HS-27A (cell line): ENCODE data around the gene SLC6A6.

Experiments
- DNase-seq: peaks from one replicate; pipeline ENCODE4 v3.0.0-alpha.2; 2012; ENCODE audit warnings: low read depth, missing footprints

Gene SLC6A6

GRCh38 chr3:14402304-14402811, at the start of gene SLC6A6:
Gene SLC6A6, plus strand, starts transcription at chr3:14402606. Its CDS starts 41,029 bp downstream, at chr3:14443635.
- no peak for DNase-seq

- no peak for DNase-seq
These were observed 48.9 kb upstream of the SLC6A6 start for GRCh38 chr3:14353502-14353901.

GRCh38 chr3:14357463-14357862, 44.9 kb upstream of the SLC6A6 start:
- DNase-seq, result no peak

GRCh38 chr3:14358426-14359211, 43.8 kb upstream of the SLC6A6 start:
- no peak for DNase-seq

- DNase-seq, result no peak
These were observed 43.1 kb upstream of the SLC6A6 start for GRCh38 chr3:14359348-14359747.

- DNase-seq, result no peak
These were observed 42.1 kb upstream of the SLC6A6 start for GRCh38 chr3:14360123-14360881.

GRCh38 chr3:14361068-14361677, 41.2 kb upstream of the SLC6A6 start:
- DNase-seq, result no peak

- DNase-seq, result no peak
These were observed 39.5 kb upstream of the SLC6A6 start for GRCh38 chr3:14362890-14363289.

- no peak for DNase-seq
These were observed 39.0 kb upstream of the SLC6A6 start for GRCh38 chr3:14363379-14363778.

- DNase-seq, result no peak
These were observed 38.4 kb upstream of the SLC6A6 start for GRCh38 chr3:14363991-14364390.

- no peak for DNase-seq
These were observed 37.7 kb upstream of the SLC6A6 start for GRCh38 chr3:14364580-14365292.

- DNase-seq, result no peak
These were observed 36.2 kb upstream of the SLC6A6 start for GRCh38 chr3:14366248-14366647.

GRCh38 chr3:14366915-14367823, 35.2 kb upstream of the SLC6A6 start:
- DNase-seq, result no peak

- no peak for DNase-seq
These were observed 34.3 kb upstream of the SLC6A6 start for GRCh38 chr3:14368146-14368545.

GRCh38 chr3:14368885-14369284, 33.5 kb upstream of the SLC6A6 start:
- no peak for DNase-seq

GRCh38 chr3:14369675-14370669, 32.4 kb upstream of the SLC6A6 start:
- no peak for DNase-seq

- DNase-seq, result no peak
These were observed 31.5 kb upstream of the SLC6A6 start for GRCh38 chr3:14370720-14371572.

GRCh38 chr3:14371573-14372474, 30.6 kb upstream of the SLC6A6 start:
- peak; percentile 76 for DNase-seq
